Mucosa of descending colon (tissue), 3 donors: Measurements from ENCODE around the gene CHN1. TPM values are rescaled to one million over a fixed set of nuclear protein-coding genes. Genes with fewer than 3 reads are reported as not detected.

Experiments
- ATAC-seq: fragments of 200-7000 bp; cut with Tn5 transposase; one replicate; pipeline ENCODE4 v1.9.1; 2020; ENCODE audit warnings: mild to moderate bottlenecking, moderate library complexity
- DNase-seq, 3 donors: peaks; one replicate each; pipeline ENCODE4 v3.0.0-alpha.2; 2020
- H3K36me3 ChIP-seq: fragments of 200-600 bp; one replicate; pipeline ENCODE4 v1.8.0; 2021; ENCODE audit warnings: low read depth, mild to moderate bottlenecking
- H3K4me1 ChIP-seq: fragments of 200-600 bp; one replicate; pipeline ENCODE4 v1.8.0; 2021; ENCODE audit warnings: low read depth, mild to moderate bottlenecking
- H3K4me3 ChIP-seq: fragments of 200-600 bp; one replicate; pipeline ENCODE4 v1.8.0; 2021; ENCODE audit warnings: mild to moderate bottlenecking
- H3K9me3 ChIP-seq: fragments of 200-600 bp; one replicate; pipeline ENCODE4 v1.8.0; 2021; ENCODE audit warnings: mild to moderate bottlenecking
- intact Hi-C, 2 donors: fragments of 100-400 bp; cut with DNase I in 1 of 2; cut with micrococcal nuclease in 1 of 2; formaldehyde crosslinking; loops; one replicate each; pipeline versions ENCODE4 v1.11.0 to v1.11.1; 2022; cut with DNase I, micrococcal nuclease
- total RNA-seq, 3 donors: library from RNA; stranded (reverse); fragmentation: NEBNext Ultra II Directional in 2 of 3; extraction: Animal tissue kit (Norgen Biotek cat#: 25700) in 2 of 3; gene quantifications; one replicate each; pipeline versions ENCODE4 v1.2.1 to v1.2.4, GENCODE V29; 2021 to 2023
- TF ChIP-seq, protein P1 (sequence below): fragments of 200-600 bp; IDR thresholded peaks from one replicate; pipeline ENCODE4 v1.8.0; 2022; ENCODE audit warnings: antibody characterized with exemption, mild to moderate bottlenecking
- donor health status: DM: no; HTN: no; CAD: no; lungs with moderate emphysema.
- donor health status: DM: no; HTN: no; CAD: no.
- donor health status: DM: no; HTN: yes; CAD: no.

The CHN1 gene
- total RNA-seq, 3 donors from 2014 or later, result 2.1 to 15.2 (median 3.9) TPM

DNA sequence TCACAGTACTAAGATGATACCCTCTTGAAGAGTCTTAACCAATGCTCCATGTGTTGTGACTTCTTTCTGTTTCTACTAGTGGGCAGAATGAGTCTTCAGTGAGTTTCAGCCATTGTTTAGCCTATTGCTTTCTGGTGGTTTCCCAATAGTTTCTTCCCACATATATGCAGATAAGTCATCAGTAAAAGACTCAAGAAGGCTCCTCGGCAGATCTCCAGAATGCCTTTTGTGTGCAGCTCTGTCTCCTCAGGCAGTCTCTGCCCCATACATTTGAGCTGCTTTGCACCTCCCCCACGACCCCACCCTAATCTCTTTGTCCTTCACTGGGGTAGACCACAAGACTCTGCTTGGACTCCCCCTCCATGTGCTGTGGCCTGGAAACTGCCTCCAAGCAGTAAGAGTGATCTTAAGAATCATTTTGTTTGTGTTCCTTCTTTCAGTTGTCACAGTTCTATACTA, 169.4 kb downstream of the CHN1 start:
- DNase-seq (no peak), ATAC-seq (no peak)
- no peaks in the 10 kb centered on the region for H3K36me3 ChIP-seq
- no peaks in the 10 kb centered on the region for H3K9me3 ChIP-seq
- no peaks in the 10 kb centered on the region for H3K4me1 ChIP-seq
- intact Hi-C loops, result no loop called here
- TF ChIP-seq, protein P1, sequence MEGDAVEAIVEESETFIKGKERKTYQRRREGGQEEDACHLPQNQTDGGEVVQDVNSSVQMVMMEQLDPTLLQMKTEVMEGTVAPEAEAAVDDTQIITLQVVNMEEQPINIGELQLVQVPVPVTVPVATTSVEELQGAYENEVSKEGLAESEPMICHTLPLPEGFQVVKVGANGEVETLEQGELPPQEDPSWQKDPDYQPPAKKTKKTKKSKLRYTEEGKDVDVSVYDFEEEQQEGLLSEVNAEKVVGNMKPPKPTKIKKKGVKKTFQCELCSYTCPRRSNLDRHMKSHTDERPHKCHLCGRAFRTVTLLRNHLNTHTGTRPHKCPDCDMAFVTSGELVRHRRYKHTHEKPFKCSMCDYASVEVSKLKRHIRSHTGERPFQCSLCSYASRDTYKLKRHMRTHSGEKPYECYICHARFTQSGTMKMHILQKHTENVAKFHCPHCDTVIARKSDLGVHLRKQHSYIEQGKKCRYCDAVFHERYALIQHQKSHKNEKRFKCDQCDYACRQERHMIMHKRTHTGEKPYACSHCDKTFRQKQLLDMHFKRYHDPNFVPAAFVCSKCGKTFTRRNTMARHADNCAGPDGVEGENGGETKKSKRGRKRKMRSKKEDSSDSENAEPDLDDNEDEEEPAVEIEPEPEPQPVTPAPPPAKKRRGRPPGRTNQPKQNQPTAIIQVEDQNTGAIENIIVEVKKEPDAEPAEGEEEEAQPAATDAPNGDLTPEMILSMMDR, result no peak
- H3K4me3 ChIP-seq, result no peak overlapping the region

DNA sequence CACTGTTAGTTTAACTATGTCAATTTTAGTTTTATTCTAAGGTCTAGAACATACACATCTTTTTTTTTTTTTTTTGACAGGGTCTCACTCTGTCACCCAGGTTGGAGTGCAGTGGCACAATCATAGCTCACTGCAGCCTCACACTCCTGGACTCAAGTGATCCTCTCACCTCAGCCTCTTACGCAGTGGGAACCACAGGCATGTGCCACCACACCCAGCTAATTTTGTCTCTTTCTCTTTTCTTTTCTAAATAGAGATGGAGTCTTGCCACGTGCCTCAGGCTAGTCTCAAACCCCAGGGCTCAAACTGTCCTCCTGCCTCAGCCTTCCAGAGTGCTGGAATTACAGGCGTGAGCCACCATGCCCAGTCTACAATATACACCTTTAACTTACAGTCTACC, 171.4 kb downstream of the CHN1 start:
- H3K4me3 ChIP-seq, result no peak overlapping the region
- no peaks in the 10 kb centered on the region for H3K4me1 ChIP-seq
- TF ChIP-seq, protein P1, result no peak
- H3K9me3 ChIP-seq, result no peaks in the 10 kb centered on the region
- DNase-seq, result no peak
- no peak for ATAC-seq
- no peaks in the 10 kb centered on the region for H3K36me3 ChIP-seq
- intact Hi-C loops, result no loop called here

DNA sequence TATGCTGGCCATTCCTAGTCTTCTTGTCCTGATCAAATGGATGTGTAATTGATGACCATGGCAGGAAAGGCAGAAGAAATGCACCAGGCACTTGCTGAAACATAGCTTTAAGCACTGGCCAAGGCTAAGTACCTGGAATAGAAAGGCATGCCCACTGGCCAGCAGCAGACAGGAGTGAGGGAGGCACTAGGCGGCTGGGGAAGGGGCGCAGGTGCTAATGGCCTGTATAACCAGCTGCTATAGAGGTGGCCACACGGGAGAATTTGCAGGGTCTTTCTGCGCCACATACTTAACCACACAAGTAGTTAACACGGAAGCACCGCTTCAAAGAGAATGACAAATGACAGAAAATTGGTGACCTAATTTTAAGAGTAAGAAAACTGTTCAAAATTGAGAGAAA, 174.6 kb downstream of the CHN1 start:
- TF ChIP-seq, protein P1, result no peak
- Histone ChIP-seq H3K4me1 (no peaks in the 10 kb centered on the region), H3K9me3 (no peaks in the 10 kb centered on the region), H3K4me3 (no peak overlapping the region), H3K36me3 (no peaks in the 10 kb centered on the region)
- intact Hi-C loops, result no loop called here
- DNase-seq, result no peak
- ATAC-seq, result no peak

DNA sequence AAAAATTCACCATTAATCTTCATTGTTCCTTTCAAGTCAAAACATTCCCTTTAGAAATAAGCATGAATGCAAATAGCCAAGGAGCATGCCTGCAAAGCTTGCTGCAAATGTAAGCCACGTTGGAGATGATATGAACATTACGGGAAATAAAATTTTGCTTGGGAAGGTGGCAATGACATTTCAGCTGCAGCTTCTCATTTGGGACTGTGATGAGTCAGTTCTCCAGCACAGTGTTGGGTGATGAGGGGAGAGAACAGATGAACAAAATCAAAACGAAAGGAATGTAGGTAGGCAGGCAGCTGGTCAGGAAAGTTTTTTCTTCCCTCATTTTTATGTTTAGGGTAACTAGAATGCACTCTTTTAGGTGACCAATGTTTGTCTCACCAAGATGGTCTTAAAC, 175.6 kb downstream of the CHN1 start:
- Histone ChIP-seq H3K9me3 (no peaks in the 10 kb centered on the region), H3K4me3 (no peak overlapping the region), H3K36me3 (no peaks in the 10 kb centered on the region), H3K4me1 (no peaks in the 10 kb centered on the region)
- ATAC-seq (no peak), DNase-seq (no peak)
- intact Hi-C loops, result no loop called here
- TF ChIP-seq, protein P1, result no peak

DNA sequence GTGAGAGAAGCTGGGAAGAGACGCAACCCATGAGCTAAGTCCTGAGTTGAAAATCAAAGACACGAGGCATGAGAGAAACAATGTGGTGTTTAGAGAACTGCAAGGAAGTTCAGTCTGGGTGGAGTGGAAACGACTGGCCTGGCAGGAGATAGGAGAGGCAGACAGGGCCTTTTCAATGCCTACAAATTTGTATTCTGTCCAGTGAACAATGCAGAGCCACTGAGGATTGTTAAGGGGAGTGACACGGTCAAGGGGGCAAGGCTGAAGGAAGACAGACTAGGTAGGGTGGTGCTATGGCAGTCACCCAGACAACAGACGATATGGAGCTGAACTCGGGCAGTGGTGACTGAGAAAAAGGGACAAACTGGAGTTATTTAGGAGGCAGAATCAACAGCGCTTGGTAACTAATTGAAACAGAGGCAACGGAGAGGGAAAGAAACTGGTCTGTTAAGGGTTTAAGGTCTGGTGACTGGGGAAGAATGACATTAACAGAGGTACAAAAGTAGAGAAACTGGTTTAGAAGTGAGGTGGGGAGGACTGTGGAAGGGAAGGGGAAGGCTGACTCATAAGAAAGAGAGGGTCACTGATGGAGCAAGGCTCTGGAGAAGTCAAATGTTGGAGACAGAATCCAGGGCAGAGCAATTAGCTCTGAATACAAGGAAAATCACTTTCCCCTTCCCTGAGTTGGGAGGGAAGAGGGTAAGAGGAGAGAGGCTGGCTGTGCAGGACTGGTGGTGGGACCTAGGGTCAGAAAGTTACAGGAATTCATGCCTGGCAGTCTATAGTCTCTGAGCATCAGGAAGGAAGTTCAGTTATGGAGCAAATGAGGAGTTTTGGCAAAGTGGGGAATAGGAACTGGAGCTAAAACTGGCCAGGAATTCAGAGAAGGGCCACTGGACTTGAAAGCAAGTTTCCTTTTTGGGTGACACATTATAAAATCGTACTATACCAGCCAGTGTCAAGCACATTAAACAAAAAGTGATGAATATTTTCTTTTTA, 177.5 kb downstream of the CHN1 start:
- no peak for ATAC-seq
- TF ChIP-seq, protein P1, result no peak
- intact Hi-C loops, result no loop called here
- no peak for DNase-seq
- no peaks in the 10 kb centered on the region for H3K9me3 ChIP-seq
- H3K36me3 ChIP-seq, result no peaks in the 10 kb centered on the region
- no peak overlapping the region for H3K4me3 ChIP-seq
- no peaks in the 10 kb centered on the region for H3K4me1 ChIP-seq
